HG03135 (cell line): ENCODE measurements around the gene DNAAF1.
"Not testable (repeated sequence)": the region's sequence is repeated elsewhere in the genome, so short reads cannot be mapped to it uniquely, and the experiment has no call there.

ENCODE experiments used
- ATAC-seq: cut with Tn5 transposase; IDR thresholded peaks from one replicate; pipeline ENCODE4 v1.9.1; 2021; ENCODE audit warnings: mild to moderate bottlenecking, moderate library complexity; ENCODE audit not compliant: unreplicated experiment

DNAAF1 gene

DNA sequence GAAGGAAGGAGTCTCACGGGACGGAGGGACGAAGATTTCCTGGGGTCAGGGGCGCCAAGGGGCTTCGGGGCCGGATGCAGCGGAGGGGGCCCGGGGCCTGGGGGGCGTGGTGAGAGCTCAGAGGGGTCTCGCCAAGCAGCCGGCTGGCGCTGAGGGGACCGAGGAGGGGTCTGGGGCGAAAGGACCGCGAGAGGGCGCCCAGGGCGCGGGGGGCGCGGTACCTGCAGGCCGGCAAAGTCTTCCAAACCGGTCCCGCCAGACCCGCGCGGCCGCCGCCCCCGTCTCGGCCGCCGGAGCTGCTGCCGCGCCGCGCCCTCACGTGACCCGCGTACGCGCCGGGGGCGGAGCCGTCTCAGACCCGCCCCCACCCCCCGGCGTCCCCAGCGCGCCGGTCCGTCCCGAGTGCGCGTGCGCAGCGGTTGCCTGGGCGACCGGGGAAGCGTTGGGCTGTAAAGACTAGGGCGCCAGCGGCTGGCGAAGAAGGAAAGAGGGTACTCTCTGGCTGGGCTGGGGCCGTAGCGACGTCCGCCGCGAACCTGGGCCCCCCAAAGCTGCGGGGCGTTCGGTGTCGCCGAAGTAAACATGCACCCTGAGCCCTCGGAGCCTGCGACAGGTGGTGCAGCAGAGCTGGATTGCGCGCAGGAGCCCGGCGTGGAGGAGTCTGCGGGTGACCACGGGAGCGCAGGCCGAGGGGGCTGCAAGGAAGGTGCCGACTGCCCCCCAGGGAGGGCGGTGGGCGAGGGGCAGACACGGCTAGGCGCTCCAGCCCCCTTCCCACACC lies at the start of gene DNAAF1, which contains the start of gene HSDL1:
Gene DNAAF1 (plus strand): TSS at position 450 of the 781 bp plus-strand sequence. CDS start 133 bp downstream, at position 583.
Gene HSDL1 (minus strand): TSS at position 319 of the 781 bp plus-strand sequence. CDS start 13,856 bp downstream, outside the sequence.
- ATAC-seq = peak; percentile 88

DNA sequence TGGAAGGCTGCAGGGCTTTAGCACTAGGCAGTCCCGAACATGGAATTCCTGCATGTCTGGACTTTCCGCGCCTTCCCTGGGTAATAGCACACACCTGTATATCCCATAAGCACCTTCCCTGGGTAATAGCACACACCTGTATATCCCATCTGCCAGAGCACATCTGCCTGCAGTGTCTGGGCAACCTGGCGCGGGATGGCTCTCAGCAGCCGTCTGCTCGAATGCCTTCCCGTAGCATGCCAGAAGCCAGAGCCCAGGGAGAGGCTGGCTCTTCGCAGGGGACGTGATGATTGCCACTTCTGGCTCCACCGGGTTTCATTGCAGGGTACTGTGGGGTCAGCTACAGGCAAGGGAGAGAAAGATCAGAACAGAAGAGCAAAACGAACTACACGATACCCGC lies 49.6 kb upstream of the DNAAF1 start:
- ATAC-seq = no peak

DNA sequence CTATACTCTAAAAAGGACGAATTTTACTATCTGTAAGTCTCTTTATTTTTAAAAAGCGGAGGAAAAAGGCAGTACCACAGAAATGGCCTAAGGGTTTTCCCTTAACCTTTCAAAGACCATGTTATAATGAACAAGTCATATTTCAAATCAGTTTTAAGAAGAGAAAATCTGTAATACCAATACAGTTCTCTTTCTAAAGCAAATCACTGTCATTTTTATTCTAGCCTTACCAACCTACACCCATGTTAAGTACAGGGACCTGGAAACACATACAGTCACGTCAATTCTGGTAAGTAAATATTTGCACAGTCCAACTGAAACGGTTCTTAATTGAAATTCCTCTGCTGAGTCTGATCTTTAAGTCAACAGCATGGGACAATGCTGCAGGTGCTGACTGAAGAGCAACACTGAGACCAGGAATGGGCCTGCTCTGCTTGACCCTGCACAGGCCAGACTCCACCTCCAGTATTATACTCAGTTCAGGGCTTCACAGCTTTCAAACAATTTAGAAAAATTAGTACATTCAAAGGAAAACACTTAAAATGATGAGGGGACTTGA lies 48.6 kb upstream of the DNAAF1 start:
- no peak for ATAC-seq

DNA sequence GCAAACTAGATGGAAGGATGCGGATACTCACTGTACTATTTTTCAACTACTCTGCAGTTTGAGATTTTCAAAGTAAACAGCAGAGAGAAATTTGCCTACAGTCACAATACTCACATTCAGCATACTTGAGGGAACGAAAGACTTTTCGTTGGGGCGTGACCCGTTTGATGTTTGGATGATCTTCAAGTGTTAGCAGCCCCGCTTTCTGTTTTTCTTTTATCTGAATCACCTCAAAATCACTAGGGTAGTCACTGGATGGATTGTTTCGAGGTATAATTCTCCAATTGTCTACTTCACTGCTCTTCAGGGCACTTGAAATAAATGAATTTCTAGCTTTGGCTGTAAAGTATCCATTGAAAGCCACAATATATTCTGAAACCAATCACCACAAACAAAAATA lies 46.2 kb upstream of the DNAAF1 start:
- ATAC-seq = no peak

DNA sequence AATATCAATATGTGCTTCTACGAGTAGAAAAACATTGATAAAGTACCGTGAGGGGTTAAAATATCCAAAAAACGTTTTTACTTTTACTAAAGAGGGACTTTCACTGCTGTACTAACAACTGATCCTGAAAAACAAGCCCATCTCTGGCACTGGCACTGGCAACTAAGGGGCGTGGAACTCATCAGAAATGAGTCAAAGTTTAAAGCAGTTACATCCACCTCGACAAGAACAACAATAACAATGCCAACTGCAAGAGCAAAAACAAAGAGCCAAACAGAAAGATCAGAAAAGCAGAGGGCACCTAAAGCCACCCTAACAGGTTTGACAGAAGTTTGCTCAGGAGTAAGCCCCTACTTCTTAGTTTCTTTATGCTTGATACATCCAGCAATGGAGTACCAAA lies 41.4 kb upstream of the DNAAF1 start:
- no peak for ATAC-seq

DNA sequence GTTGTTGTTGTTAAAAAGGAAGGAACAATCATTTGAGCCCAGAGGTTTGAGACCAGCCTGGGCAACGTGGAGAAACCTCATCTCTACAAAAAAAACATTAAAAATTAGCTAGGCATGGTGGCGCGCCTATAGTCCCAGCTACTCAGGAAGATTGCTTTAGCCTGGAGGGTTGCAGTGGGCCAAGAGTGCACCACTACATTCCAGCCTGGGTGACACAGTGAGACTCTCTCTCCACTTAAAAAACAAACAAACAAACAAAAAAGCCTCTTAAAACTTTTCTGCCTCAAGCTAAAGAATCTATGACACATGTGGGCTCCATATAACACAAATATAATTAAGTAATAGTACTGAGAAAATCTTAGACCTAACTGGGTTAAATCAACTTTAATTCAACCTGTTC lies 40.9 kb upstream of the DNAAF1 start:
- no peak for ATAC-seq

DNA sequence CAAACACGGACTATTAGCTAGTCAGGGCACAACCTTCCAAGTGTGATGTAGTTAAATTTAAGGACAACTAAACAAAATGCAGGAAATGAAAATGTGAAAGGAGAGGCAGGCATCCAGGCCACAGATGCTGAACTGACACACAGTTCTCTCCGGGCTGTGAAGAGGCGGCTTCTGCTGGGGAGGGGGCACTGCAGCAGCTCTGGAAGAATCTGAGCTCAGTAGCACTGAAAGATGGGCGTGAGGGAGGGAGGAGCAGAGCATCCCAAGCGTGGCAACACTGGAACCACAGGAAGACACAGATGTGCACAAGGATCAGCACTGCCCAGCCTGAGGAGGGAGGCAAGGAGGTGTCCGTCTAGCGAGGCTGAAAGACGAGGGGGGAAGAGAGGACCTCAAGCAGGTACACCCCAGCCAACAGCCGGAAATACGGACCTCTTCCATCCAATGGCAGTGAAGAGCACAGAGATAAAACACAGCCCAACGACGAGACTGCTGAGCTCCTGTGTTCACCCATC lies 39.8 kb upstream of the DNAAF1 start:
- no peak for ATAC-seq

DNA sequence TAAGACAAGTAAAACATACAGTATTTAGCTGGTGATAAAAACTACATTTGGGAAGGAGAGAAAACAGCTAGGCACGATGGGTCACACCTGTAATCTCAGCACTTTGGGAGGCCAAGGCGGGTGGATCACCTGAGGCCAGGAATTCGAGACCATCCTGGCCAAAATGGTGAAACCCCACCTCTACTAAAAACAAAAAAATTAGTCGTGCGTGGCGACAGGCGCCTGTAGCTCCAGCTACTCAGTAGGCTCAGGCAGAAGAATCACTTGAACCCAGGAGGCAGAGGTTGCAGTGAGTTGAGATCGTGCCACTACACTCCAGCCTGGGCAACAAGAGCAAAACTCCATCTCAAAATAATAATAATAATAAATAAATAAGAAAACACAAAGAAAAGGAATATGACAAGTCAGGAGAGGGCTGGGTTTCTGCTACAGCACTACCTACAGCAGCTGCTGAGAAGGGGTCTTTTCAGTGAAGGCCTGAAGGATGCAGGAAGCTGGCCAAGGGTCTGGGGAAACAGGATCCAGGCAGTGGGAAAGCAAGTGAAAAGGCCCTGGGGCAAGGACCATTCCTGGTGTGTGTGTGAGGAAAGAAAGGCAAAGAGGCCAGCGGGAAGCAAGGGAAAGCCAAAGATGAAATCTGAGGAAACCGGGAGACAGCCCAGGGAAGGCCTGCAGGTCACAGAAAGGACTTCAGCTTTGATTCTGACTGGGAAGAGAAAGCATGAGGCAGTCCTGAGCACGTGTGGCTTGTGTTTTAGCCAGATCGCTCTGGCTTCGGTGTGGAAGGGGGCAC lies 39.0 kb upstream of the DNAAF1 start:
- no peak for ATAC-seq

DNA sequence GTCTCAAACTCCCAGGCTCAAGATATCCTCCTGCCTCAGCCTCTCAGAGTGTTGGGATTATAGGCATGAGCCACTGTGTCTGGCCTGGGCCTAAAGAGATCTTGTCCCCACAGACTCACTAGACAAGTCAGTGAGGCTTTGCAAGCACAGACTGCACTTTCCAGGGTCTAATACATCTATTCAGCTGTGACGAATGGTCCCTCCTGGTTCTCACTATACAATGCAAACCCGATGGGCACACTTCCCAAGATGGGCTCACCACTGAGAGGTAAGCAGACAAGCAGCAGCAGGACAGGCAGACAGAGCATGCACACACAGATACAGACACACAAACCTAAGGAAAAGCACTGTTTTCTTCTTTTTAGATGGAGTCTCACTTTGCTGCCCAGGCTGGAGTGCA lies 37.2 kb upstream of the DNAAF1 start:
- ATAC-seq = no peak

DNA sequence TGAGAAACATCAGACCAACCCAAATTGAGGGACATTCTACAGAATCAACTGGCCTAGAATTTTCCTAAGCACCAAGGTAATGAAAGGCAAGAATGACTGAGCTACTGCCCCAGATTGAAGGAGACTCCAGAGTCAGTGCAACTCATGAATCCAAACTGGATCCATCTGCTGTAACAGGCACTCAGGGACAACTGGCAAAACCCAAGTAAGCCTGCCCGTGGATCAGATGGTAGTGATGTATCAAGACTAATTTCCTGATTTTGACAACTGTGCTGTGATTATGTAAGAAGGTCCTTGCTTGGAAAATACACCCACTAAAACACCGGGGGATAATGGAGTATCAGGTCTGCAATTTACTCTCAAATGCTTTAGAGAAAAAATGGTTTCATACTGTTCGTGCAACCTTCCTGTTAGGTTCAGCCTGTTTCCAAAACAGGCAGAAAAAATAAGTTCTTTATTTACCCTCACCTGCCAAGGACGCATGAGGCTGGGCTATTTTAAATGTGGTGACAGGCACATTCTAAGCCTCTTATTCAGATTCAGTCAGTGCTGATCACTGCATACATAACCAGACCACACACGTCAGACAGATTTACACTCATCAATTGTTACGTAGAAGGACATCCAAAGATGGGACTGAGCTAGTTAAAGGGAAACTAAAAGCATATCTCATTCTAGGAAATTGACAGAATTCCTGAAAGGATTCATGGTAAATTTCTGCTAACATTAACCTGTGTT lies 35.3 kb upstream of the DNAAF1 start:
- no peak for ATAC-seq

DNA sequence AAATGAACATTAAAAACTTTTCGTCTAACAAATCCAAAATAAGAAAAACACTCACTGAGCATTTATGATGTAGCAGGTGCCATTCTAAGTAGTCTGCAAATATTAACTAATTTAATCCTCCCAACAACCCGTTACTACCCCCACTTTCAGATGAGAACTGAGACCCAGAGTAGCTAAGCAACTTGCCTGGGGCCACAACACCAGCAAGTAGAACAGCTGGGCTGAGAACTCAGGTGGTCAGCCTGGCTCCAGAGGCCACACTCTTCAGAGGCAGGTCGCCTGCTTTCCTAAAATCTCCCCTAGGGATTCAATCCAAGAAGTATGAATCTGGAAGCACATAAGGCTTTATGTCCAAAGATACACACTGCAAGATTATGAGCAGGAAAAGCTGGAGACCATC lies 34.6 kb upstream of the DNAAF1 start:
- no peak for ATAC-seq

DNA sequence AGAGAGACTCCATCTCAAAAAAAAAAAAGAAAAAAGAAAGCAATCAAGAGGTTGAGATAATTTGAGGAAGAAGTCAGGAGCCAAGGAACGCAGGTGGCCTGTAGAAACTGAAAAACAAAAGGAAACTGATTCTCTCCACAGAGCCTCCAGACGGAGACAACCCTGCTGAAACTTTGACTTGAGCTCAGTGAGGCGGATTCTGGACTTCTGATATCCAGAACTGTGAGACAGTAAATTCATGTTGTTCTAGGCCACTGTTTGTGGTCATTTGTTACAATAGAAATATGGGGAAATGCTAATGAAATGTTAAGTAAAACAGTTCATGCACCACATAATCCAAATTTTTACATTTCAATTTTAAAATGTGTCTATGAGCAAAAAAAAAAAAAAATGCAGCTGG lies 33.6 kb upstream of the DNAAF1 start:
- no peak for ATAC-seq

DNA sequence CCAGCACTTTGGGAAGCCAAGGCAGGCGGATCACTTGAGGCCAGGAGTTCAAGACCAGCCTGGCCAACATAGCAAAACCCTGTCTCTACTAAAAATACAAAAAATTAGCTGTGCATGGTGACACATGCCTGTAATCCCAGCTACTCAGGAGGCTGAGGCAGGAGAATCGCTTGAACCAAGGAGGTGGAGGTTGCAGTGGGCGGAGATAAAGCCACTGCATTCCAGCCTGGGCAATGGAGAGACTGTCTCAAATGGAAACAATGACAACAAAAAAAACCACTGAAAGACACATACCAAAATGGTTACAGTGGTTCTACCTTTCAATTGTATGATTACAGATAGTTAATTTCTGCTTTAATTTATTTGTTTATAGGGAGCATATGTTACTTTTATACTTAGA lies 33.2 kb upstream of the DNAAF1 start:
- not testable (repeated sequence) for ATAC-seq

DNA sequence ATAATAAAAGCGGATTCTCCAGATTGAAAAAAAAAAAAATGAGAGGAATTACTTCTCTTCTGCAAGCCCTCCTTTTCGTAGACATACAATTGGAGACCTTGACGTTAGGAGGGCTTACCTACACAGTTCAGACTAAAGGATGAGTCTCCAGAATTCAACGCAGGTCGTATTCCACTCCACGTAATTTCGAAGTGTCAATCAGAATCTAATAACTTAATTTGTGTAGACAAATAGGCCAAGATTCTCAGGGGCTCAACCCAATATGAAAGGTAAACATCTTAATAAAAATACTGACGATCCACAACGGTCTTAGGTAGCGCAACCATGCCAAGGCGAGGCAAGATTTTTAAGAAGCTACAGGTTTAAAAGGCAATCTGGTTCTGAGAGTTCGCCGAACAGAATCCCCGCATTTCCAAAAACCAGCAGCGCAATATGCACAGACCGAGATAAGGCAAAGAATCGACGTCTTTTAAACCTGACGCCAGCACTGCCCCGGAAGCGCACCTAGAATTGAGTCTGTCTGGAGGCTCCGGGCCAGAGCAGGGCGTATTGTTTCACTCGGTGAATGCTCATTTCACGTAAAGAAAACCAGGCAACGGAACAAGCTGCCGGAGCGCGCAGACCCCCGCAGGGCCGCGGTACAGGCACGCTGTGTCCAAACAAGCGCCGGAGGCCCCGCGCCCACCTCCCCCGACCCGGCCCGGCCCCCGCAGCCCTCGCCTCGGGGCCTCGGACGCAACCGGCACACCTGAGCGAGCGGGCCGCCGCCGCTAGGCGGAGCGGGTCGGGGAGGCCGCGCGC lies 29.0 kb upstream of the DNAAF1 start:
- peak; percentile 41 for ATAC-seq

DNA sequence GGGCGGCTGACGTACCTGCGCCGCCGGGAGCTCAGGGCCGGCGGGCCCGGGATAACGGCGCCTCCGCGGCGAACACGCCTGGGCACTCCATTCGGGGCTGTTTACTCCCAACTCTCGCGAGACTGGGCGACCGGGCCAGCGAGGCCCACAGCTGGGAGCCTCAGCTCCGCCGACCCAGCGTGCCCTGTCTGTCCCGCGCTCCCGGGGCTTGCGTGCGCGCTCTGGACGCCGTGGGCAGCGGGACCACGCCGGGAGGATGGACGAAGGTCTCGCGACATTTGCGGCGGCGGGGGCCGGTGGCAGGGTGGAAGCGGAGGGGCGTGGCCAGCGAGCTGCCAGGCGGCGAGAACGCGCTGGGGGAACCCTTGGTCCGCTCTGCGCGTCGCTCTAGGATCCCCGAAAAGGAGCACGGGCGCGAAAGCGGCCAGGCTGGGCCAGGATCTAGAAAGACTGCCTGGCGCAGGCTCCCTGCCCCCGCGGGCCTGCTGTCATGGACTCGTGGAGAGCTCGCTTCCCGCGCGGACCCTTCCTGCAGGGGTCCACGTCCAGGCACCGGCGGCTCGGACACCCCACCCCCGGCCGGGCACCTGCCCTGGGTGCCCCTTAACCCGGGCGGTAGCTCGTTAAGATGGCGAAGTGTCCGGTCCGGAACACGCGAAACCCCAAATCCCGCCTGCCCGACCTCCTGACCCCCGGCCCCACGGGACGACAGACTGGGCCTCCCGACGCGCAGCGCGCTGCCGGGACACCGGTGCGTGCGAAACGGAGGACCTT lies 28.2 kb upstream of the DNAAF1 start, which contains the start of gene MBTPS1:
Gene MBTPS1 (minus strand): TSS at position 223 of the 774 bp plus-strand sequence. CDS start 15,159 bp downstream, outside the sequence.
- peak; percentile 88 for ATAC-seq

DNA sequence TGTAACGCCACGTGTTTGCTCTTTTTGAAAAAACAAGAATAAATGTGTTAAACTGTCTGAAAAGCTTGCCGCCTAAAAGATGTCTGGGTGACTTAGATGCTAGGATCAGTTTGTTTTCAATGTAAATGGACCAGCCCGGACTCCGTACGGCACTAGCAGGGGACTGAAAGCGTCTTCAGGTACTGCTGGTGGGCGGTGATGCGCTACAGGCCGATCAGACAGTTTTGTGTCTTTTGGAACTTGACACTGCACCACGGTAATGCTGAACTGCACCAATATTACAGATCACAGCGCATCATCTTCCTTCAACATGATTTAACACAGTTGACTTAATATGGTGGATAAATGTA lies 27.6 kb upstream of the DNAAF1 start:
- peak; percentile 15 for ATAC-seq

DNA sequence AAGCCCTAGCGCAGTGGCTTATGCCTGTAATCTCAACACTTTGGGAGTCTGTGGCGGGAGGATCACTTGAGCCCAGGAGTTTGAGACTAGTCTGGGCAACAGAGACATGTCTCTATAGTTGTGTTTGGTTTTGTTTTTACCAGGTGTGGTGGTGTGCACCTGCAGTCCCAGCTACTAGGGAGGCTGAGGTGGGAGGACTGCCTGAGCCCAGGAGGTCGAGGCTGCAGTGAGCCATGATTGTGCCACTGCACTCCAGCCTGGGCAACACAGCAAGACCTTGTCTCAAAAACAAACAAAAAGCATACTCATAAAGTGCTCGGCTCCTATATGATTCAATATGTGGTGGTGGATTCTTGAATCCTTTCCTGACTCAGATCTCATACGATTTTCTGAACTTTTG lies 26.8 kb upstream of the DNAAF1 start:
- not testable (repeated sequence) for ATAC-seq

DNA sequence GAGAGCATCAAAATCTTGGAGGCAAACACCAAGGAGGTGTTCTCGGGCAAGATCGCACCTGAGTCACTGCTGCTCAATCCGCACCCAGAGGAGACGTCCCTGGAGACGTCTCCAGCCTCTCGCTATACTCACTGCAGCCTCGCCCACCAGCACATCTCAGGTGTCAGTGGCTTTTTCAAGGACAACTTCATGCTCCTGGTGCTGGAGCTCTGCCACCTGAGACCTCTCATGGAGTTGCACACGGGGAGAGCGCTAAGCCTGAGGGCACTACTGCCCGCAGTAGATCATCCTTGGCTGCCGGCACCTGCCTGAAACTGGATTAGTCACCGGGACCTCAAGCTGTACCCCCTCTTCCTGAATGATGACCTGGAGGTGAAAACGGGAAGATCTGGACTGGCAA lies 25.7 kb upstream of the DNAAF1 start:
- no peak for ATAC-seq

DNA sequence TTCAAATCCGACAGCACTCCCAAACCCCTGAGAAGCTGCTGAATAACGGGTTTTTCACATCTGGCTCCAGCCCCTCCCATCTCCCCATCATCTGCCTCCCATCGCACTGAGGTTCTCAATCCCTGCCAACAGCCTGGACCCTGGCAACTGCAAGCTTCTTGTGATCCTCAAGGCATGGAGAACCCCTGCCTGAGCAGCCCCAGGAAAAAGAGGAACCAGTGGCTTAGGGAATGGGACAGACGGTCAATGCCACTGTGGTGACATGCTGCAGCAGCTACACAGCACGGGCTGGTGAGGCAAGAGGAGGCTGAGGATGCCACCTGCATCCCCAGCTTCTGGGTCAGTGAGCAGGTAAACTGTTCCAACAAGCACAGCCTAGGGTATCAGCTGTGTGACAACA lies 25.1 kb upstream of the DNAAF1 start:
- no peak for ATAC-seq
